ENCODE data around the gene ABLIM2.

The ABLIM2 gene

DNA sequence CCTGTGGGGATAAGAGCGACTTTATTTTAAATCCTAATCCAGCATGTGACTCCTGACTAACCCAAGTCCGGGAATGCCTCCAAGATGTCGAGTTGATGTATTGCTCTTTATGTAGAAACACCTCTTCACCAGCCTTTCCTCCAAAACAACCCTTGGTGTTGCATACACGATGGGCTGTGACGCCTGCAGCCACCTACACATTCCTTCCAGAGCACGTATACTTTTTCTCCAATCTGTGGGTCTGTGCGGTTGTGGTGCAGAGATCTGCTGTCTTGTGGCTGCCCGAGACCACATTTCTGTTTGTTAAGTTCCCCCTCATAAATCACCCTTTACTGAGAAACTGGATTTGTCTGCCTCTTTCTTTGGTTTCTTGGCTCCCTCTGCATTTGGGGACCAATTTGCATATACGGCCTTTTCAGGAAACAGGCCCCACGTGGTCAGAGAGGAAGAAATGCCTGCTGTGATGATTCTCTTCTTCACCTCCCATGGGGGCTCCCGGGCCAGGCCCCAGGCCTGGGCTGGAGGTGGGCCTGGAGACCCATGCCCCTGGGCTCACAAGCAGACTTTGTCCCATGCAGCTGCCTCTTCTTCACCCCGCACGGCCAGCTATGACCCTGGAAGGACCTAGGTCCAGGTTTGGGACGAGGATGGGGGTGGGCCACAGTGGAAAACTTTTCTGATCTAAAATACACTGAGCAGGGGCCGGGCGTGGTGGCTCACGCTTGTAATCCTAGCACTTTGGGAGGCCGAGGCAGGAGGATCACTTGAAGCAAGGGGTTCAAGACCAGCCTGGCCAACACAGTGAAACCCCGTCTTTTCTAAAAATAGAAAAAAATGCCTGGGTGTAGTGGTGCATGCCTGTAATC is 197.6 kb downstream of the ABLIM2 start:
- Histone ChIP-seq H3K9me3 (no peaks in the 10 kb centered on the region), H3K4me3 (no peak overlapping the region), H3K27me3 (ENCODE audit: low read depth) (no peaks in the 10 kb centered on the region), H3K36me3 (replicated peaks) (no peaks in the 10 kb centered on the region), H3K4me1 (no peaks in the 10 kb centered on the region; the same call in 1 of the 2 replicates)
- no peak for DNase-seq (ENCODE audit: low spot score in 2 of 2)
- in situ Hi-C loops (cut with MboI; ENCODE audit: low sequenced_read_pairs) = no loop called here

DNA sequence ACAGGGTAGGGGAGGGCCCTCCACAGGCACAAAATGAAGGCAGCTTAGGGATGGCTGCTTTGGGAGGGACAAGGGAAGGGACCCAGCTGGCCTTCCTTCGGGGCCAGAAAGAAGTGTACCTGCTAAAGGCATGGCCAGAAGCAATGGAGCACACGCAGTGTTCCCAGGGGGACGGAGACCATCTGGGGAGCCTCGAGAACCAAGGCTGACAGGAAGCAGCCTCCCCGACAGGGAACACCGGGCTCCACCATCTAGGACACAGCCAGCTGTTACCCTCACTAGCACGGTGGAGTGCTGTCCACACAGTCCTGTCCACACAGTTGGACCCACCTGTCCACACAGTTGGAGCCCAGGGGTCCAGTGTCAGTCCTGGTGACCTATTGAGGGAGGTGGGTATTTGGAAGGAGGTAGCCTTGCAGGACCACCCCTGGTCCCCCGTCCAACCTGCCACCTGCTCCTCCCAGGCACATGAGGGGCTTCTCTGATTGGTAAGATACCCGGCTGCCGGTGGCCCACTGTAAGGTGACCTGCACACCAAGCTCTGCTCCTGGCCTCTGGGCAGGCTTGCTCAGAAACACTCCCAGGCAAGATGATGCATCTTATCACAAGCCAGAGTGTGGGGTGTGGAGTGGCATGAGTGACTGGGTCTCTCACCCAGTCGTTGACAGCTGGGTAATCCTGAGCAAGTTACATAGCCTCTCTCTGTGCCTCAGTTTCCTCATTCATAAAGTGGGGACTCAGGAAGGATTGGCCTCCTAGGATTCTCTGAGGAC is 198.4 kb downstream of the ABLIM2 start:
- no peak for DNase-seq (ENCODE audit: low spot score in 2 of 2)
- Histone ChIP-seq H3K27me3 (ENCODE audit: low read depth) (no peaks in the 10 kb centered on the region), H3K4me1 (no peaks in the 10 kb centered on the region; the same call in 1 of the 2 replicates)

DNA sequence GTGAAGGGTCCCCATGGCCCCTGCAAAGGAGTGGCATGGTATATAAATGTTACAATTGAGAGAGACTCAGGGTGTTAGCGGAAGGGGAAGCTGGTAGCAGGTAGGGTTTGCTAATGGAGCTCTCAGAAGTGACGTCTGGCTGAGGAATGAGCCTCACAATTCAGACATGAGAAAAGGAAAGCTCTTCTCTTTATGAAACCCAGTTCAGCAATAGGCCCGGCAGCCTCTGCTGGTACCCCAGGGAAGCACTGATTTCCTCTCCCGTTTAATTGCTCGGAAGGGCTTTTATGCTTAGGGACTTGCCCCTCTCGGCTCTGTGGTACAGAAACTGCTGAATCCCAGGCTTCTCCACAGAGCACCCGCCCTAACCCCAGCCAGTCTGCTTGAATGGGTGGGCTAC is 199.5 kb downstream of the ABLIM2 start:
- H3K36me3 ChIP-seq (replicated peaks) = no peaks in the 10 kb centered on the region
- no peaks in the 10 kb centered on the region for H3K27me3 ChIP-seq (ENCODE audit: low read depth)
- H3K4me1 ChIP-seq = no peaks in the 10 kb centered on the region; the same call in 1 of the 2 replicates
- no peak for DNase-seq (ENCODE audit: low spot score in 2 of 2)
- in situ Hi-C loops (cut with MboI; ENCODE audit: low sequenced_read_pairs) = no loop called here
- H3K9me3 ChIP-seq = no peaks in the 10 kb centered on the region; the same call in 1 of the 2 replicates
- no peak overlapping the region for H3K4me3 ChIP-seq

More for the DNA sequence above, 198.4 kb downstream of the ABLIM2 start:
- in situ Hi-C loops (cut with MboI; ENCODE audit: low sequenced_read_pairs) = no loop called here
- H3K4me3 ChIP-seq = no peak overlapping the region
- no peaks in the 10 kb centered on the region for H3K36me3 ChIP-seq (replicated peaks)
- no peaks in the 10 kb centered on the region for H3K9me3 ChIP-seq

DNA sequence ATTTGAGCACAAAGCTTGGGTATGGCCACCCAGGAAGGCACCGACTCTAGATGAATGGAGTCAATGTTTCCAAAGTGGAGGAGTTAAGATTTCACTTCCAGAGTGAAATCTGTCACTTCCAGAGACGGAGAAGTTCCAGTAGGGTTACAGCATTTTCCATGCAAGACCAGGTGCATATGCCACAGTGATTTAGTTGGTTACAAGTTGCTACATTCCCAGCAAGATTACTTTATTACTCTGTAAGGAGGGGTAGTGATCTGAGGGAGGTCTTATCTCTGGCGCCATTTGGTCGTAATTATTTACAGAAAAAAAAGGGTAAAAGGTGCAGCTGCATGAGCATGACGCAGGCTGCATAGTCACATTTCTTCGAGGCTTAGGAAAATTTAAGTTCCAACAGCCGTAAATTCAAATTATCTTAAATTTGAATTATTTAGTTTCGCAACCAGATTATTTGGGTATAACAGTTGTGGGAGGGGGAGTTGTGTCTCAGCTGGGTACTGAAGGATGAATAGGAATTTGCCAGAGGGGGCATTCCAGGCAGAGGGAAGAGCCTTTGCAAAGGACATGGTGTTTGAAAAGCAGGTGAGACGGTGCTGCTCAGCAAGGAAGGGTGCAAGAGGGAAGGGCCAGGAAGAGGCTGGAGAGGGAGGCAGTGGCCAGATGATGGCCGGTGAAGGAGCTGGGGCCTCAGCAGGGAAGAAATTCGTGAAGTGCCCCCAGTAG is 201.5 kb downstream of the ABLIM2 start:
- no peaks in the 10 kb centered on the region for H3K27me3 ChIP-seq (ENCODE audit: low read depth)
- no peaks in the 10 kb centered on the region; the same call in 1 of the 2 replicates for H3K4me1 ChIP-seq
- no peaks in the 10 kb centered on the region for H3K36me3 ChIP-seq (replicated peaks)
- in situ Hi-C loops (cut with MboI; ENCODE audit: low sequenced_read_pairs) = no loop called here
- no peak for DNase-seq (ENCODE audit: low spot score in 2 of 2)
- H3K9me3 ChIP-seq = no peaks in the 10 kb centered on the region; the same call in 1 of the 2 replicates
- H3K4me3 ChIP-seq = no peak overlapping the region

DNA sequence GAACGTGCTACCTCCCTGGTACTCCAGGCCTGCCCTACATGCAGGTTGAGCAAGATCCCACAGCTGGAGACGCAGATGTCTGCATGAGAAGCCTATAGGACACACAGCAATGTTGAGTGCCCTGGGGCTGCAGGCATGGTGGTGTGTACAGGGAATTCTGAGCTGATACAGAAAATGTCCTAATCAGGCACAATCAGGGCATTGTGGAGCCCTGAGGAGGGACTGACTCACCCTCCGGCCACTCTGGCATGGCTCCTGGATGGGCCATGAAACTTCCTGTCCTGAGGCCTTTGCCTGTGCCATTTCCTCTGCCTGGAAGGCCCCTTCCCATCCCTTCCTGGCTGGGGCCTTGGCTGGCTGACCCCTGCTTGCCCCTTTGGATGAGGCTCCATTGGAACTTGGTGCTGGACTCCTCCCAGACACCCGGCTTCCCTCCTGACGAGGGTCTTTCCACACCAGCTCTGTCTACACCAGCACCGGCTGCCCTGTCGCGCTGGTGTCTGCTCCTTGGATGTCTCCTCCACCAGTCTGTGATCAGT is 202.3 kb downstream of the ABLIM2 start:
- in situ Hi-C loops (cut with MboI; ENCODE audit: low sequenced_read_pairs) = no loop called here
- no peaks in the 10 kb centered on the region for H3K36me3 ChIP-seq (replicated peaks)
- no peak for DNase-seq (ENCODE audit: low spot score in 2 of 2)
- no peak overlapping the region for H3K4me3 ChIP-seq
- H3K9me3 ChIP-seq = no peaks in the 10 kb centered on the region; the same call in 1 of the 2 replicates
- no peaks in the 10 kb centered on the region; the same call in 1 of the 2 replicates for H3K4me1 ChIP-seq
- H3K27me3 ChIP-seq (ENCODE audit: low read depth) = no peaks in the 10 kb centered on the region

DNA sequence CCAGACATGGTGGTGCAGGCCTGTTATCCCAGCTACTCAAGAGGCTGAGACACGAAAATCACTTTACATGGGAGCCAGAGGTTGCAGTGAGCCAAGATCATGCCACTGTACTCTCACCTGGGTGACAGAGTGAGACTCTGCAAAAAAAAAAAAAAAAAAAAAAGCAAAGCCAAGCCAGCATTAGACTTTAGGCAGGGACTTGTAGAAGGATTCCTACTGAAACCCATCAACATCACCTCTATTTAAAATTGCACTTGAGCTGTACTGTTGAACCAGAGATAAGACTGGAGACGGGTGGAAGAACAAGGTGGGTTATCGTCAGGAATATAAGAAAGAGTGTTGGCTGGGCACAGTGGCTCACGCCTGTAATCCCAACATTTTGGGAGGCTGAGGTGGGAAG is 203.2 kb downstream of the ABLIM2 start:
- in situ Hi-C loops (cut with MboI; ENCODE audit: low sequenced_read_pairs) = no loop called here
- Histone ChIP-seq H3K4me3 (no peak overlapping the region), H3K4me1 (no peaks in the 10 kb centered on the region), H3K9me3 (no peaks in the 10 kb centered on the region; the same call in 1 of the 2 replicates), H3K27me3 (ENCODE audit: low read depth) (no peaks in the 10 kb centered on the region), H3K36me3 (replicated peaks) (no peaks in the 10 kb centered on the region)
- no peak for DNase-seq (ENCODE audit: low spot score in 2 of 2)

DNA sequence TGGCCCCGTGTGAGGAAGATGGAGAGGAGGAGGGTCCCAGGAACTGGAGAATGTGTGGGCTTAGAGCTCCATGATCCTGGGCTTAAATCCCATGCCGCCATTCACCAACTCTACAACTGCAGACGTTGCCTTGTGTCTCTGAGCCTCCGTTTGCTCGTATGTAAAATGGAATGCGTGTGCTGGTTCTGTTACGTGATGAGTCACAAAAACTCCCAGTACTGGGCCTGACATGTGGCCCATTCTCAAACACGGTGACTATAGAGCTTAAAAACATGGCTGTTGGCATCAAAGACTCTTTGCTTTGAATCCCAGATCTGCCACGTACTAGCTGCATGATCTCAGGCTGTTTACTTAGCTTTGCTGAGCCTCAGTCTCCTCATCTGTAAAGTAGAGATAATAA is 206.0 kb downstream of the ABLIM2 start:
- no peaks in the 10 kb centered on the region for H3K27me3 ChIP-seq (ENCODE audit: low read depth)
- no peak overlapping the region for H3K4me3 ChIP-seq
- DNase-seq (ENCODE audit: low spot score in 2 of 2) = no peak
- H3K9me3 ChIP-seq = no peaks in the 10 kb centered on the region; the same call in 1 of the 2 replicates
- in situ Hi-C loops (cut with MboI; ENCODE audit: low sequenced_read_pairs) = no loop called here
- no peaks in the 10 kb centered on the region for H3K4me1 ChIP-seq
- no peaks in the 10 kb centered on the region for H3K36me3 ChIP-seq (replicated peaks)

DNA sequence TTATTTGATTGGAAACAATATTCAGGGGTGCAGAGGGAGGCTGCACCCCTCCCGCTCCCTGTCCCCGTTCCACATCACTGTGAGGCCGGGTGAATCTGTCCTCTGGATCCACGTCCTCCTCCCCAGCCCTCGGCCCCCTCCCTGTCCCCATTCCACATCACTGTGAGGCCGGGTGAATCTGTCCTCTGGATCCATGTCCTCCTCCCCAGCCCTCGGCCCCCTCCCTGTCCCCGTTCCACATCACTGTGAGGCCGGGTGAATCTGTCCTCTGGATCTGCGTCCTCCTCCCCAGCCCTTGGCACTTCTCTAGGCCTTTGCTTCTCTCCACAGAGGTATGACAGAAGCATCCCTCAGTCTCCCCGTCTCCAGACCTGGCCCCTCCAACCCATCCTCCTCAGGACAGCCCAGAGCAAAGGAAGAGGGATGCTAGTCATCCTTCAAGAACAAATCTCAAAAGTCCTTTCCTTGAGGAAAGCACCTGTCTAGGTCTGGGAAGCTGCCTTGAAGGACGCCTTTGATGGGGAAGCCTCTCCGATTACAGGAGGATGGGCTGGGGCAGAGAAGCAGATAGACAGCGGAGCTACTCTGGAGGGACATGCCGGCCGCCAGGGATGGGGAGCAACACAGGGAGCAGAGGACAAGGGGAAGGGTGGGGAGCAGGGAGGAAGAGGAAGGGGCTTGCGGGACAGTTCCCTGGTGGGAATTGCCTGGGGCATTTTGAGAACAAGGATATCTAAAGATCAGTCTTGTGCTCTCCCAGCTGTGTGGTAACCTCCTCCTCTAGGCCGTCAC is 208.1 kb downstream of the ABLIM2 start:
- DNase-seq (ENCODE audit: low spot score in 2 of 2) = no peak
- H3K36me3 ChIP-seq (replicated peaks) = no peaks in the 10 kb centered on the region
- no peaks in the 10 kb centered on the region; the same call in 1 of the 2 replicates for H3K9me3 ChIP-seq
- no peak overlapping the region for H3K4me3 ChIP-seq
- in situ Hi-C loops (cut with MboI; ENCODE audit: low sequenced_read_pairs) = no loop called here
- H3K4me1 ChIP-seq = no peaks in the 10 kb centered on the region
- no peaks in the 10 kb centered on the region for H3K27me3 ChIP-seq (ENCODE audit: low read depth)

DNA sequence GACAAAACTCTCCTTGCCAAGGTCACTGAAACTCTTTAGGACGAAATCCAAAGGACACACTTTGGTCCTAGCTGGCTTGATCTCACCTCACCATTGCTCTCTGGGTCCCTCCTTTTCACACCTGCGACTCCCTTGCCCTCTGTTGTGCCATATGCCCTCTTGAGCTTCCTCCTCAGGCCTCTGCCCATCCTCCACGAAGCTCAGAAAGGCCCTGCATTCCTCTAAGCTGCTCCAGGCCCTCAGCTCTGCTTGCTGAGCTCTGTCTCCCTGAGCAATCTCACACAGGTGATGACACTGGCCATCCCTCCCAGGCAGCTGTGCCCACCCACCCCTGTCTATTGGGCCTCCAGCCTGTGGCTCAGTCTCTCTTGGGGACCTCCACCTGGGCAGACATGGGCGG is 208.9 kb downstream of the ABLIM2 start:
- in situ Hi-C loops (cut with MboI; ENCODE audit: low sequenced_read_pairs) = no loop called here
- H3K36me3 ChIP-seq (replicated peaks) = no peaks in the 10 kb centered on the region
- no peaks in the 10 kb centered on the region; the same call in 1 of the 2 replicates for H3K9me3 ChIP-seq
- no peaks in the 10 kb centered on the region for H3K27me3 ChIP-seq (ENCODE audit: low read depth)
- H3K4me3 ChIP-seq = no peak overlapping the region
- H3K4me1 ChIP-seq = no peaks in the 10 kb centered on the region
- no peak for DNase-seq (ENCODE audit: low spot score in 2 of 2)

DNA sequence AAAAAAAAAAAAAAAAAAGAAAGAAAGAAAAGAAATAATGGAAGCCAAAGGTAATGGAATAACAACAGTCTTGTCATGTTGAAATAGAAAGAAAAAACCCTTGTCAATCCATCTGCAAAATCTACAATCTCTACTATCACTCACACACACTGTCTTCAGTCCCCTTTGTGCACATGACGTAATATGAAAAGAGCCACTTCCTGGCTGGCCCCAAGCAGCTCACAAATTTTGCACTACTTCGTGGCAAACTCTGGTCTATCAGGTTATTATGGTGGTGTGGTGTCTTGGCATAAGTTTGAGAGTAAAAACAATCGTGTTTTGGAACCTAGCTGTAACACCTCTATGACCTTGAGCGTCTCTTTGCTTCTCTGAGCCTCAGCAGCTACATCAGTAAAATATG is 210.7 kb downstream of the ABLIM2 start:
- Histone ChIP-seq H3K27me3 (ENCODE audit: low read depth) (no peaks in the 10 kb centered on the region), H3K9me3 (no peaks in the 10 kb centered on the region), H3K36me3 (replicated peaks) (no peaks in the 10 kb centered on the region), H3K4me3 (no peak overlapping the region), H3K4me1 (no peaks in the 10 kb centered on the region)
- in situ Hi-C loops (cut with MboI; ENCODE audit: low sequenced_read_pairs) = no loop called here
- no peak for DNase-seq (ENCODE audit: low spot score in 2 of 2)

DNA sequence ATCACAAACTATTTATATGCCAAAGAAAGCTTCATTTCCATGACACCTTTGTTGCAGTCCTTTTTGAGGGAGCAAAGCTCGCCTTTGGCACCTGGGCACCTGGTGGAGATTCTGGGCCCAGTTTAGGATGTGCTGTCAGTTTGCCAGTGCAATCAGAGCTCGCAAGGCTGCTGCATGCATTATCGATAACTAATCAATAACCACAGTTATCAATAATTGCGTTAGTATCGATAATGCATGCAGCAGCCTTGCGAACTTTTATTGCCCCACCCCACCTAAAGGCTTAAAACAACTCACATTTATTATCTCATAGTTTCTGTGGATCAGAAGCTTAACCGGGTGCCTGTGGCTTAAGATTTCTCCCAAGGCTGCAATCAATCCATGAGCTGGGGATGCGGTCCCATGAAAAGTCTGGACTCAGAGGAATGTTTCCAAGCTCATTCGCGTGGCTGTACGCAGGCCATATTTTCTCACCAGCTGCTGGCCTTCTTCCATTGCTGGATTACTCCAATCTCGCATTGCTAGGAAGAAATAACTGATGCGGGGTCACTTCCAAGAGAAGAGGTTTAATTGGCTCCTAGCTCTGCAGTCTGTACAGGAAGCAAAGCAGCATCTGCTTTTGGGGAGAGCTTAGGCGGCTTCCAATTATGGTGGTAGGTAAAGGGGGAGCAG is 212.8 kb downstream of the ABLIM2 start:
- in situ Hi-C loops (cut with MboI; ENCODE audit: low sequenced_read_pairs) = no loop called here

DNA sequence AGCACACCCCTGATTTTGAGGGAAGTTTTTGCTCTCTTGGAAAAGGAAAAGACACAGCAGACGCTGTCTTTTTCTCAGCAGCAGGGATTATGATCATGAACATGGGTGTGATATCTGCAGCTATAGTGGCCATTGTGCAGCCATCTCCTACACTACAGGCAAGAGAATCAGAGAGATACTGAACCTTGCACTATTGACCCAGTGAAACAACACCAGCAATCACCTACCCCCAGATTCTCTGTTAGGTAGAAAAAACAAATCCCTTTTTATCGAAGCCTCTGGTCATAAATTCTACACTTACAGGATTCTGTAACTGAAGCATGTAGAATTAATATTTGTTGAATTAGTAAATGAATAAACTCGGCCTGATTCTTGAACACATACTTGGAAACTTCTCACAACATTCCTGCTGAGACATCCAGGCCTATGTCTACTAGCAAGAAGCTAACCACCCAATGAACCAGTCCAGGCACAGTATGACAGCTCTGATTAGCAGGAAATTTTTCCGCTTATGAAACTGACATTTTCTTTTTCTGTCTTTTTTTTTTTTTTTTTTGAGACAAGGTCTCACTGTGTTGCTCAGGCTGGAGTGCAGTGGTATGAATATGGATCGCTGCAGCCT is 213.9 kb downstream of the ABLIM2 start:
- H3K4me3 ChIP-seq = no peak overlapping the region
- in situ Hi-C loops (cut with MboI; ENCODE audit: low sequenced_read_pairs) = no loop called here
- no peaks in the 10 kb centered on the region for H3K9me3 ChIP-seq
- H3K36me3 ChIP-seq (replicated peaks) = no peaks in the 10 kb centered on the region
- no peak for DNase-seq (ENCODE audit: low spot score in 2 of 2)
- no peaks in the 10 kb centered on the region for H3K4me1 ChIP-seq
- H3K27me3 ChIP-seq (ENCODE audit: low read depth) = no peaks in the 10 kb centered on the region

More for the DNA sequence above, 212.8 kb downstream of the ABLIM2 start:
- H3K9me3 ChIP-seq = no peaks in the 10 kb centered on the region
- no peaks in the 10 kb centered on the region for H3K4me1 ChIP-seq
- no peak overlapping the region for H3K4me3 ChIP-seq
- H3K36me3 ChIP-seq (replicated peaks) = no peaks in the 10 kb centered on the region
- no peak for DNase-seq (ENCODE audit: low spot score in 2 of 2)
- no peaks in the 10 kb centered on the region for H3K27me3 ChIP-seq (ENCODE audit: low read depth)
